ENCODE data around the gene NHLRC1.

Gene NHLRC1

GRCh38 chr6:18087396-18088165 lies 34.9 kb downstream of the NHLRC1 start:
- DNase-seq (ENCODE audit: low spot score) = no peak

- DNase-seq (ENCODE audit: low spot score) = no peak
Measured at GRCh38 chr6:18081025-18081668, 41.3 kb downstream of the NHLRC1 start.

- DNase-seq (ENCODE audit: low spot score) = no peak
Measured at GRCh38 chr6:18080544-18080943, 41.9 kb downstream of the NHLRC1 start.

GRCh38 chr6:18078866-18079265 lies 43.6 kb downstream of the NHLRC1 start:
- no peak for DNase-seq (ENCODE audit: low spot score)

- DNase-seq (ENCODE audit: low spot score) = no peak
Measured at GRCh38 chr6:18076231-18076630, 46.2 kb downstream of the NHLRC1 start.

- DNase-seq (ENCODE audit: low spot score) = no peak
Measured at GRCh38 chr6:18072841-18073240, 49.6 kb downstream of the NHLRC1 start.

GRCh38 chr6:18070486-18070885 lies 52.0 kb downstream of the NHLRC1 start:
- no peak for DNase-seq (ENCODE audit: low spot score)
